Daoy (cell line): ENCODE measurements around the gene MCRIP1. TPM values are rescaled to one million over a fixed set of nuclear protein-coding genes. Genes with fewer than 3 reads are reported as not detected.

Experiments
- DNase-seq: peaks from one replicate; pipeline ENCODE4 v3.0.0-alpha.2; 2015; ENCODE audit warnings: low read depth
- total RNA-seq: library from RNA; depleted of rRNA; stranded (reverse); fragments of >200 nt; shearing (Covaris generic); gene quantifications from 2 replicates; pipeline ENCODE4 v1.2.3, GENCODE V29; 2014

The MCRIP1 gene
- total RNA-seq, 1 experiment from 2014 or later, result 78.3 TPM

DNA sequence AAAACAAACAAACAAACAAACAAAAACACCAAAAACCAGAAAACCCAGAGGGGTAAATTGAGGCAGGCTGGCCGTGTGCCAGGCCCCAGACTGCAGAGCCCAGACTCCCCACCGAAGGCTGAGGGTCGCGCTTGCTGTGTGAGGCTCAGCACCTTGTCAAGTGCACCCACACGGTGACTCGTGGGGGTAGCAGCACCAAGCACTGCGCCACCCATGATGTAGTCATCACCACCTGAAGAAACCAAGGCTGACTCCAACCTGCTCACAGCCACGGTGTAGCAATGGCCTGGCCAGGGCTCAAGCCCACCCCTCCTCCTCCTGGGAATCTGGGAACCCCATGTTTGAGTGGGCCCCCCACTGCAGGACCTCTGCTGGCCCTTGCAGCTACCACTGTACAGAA lies 11.9 kb downstream of the MCRIP1 start:
- no peak for DNase-seq

DNA sequence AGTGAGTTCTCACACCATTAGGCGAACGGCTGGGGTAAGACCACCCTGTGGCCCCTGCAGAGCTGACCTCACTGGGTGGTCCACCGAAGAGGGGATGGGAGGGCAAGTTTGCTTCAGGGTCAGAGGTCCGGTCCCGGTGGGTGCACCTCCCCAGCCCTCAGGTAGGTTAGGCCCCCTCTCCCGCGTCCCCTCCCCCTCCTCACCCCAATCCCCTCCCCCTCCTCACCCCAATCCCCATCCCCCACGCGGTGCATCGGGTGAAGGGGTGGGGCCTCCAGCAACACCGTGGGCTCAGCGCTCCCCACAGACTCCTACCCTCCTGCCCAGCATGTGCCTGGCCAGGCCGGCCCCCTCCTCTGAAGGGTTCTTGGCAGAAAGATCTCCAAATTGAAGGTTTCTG lies 13.4 kb downstream of the MCRIP1 start:
- no peak for DNase-seq

- no peak for DNase-seq
These were observed 15.3 kb downstream of the MCRIP1 start for GRCh38 chr17:81817758-81818147.

GRCh38 chr17:81815646-81815986 lies 17.5 kb downstream of the MCRIP1 start:
- no peak for DNase-seq

DNA sequence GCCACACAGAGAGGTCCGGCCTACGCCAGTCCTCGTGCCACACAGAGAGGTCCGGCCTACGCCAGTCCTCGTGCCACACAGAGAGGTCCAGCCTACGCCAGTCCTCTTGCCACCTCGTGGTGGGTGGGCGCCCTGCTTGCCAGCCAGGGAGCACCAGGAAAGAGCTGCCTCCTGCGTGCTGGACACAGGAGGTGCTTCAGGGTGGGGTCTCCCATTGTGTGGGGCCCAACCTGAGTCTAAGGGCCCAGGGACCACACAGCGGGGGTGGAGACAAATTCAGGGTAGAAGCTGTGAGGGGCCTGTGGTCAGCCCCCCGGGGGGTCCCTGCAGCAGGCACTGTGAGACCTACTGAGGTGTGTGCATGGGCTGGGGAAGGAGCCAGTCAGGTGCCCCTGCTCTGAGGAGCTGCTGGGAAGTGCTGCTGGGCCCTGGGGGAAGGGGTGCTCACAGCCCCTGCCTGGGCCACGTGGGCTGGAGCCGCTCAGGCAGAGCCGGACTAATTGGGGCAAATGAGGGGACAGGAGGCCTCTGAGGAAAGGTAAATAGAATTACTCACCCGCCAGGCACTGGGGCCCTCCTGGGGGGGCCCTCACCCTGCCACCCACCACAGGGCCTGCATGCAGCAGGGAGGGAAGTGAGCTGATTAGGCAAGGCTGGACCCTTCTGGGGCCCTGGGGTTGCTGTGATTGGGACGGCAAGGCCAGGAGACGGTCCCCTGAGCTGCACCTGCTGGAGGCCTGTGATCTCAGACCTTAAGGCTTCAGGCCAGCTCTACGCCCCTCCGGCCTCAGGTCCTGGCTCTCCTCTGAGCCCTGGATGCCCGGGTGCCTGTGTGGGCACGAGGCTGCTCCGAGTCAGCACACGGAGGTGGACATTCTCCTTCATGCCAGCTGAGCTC lies 18.1 kb downstream of the MCRIP1 start:
- peak; percentile 62 for DNase-seq

DNA sequence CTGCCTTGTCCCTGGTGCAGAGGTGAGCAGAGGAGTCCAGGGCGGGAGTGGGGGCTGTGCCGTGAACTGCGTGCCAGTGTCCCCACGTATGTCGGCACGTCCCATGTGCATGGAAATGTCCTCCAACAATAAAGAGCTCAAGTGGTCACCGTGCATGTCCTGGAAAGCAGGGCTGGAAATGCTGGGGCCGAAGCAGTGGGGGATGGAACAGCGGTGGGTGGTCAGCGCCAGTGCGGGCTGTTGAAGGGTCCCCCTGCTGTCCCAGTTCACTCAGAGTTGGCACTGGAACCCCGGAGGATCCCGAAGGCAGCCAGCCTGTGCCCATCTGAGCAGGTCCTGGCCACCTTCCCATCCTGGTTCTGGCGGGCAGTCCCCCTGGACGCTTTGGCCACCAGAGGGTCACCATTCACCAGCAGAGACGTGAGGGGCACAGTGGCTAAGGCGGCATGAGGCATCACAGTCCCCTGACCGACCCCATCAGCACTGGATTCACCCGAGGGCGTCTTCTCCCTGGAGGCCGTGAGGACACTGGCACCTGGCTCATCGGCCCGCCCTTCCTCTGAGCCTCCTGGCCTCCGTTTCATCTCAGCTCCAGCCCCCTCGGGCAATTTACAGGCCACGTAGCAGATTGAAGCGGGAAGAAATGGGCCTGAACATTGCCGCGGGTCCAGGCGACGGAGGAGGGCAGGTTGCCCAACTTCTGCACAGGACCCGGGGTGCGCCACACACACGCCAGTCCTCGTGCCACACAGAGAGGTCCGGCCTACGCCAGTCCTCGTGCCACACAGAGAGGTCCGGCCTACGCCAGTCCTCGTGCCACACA lies 19.0 kb downstream of the MCRIP1 start:
- no peak for DNase-seq

DNA sequence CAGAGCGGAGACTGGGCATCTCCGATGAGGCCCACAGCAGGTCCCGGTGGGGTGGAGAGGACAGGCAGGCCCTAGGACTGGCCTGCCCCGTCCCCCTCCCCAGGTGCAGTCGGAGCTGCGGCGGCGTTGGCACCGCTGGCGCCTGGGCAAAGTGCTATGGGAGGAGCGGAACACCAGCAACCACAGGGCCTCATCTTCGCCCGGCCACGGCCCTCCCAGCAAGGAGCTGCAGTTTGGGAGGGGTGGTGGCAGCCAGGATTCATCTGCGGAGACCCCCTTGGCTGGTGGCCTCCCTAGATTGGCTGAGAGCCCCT lies 19.8 kb downstream of the MCRIP1 start:
- DNase-seq, result no peak

- no peak for DNase-seq
These were observed 20.3 kb downstream of the MCRIP1 start for GRCh38 chr17:81812571-81813370.

DNA sequence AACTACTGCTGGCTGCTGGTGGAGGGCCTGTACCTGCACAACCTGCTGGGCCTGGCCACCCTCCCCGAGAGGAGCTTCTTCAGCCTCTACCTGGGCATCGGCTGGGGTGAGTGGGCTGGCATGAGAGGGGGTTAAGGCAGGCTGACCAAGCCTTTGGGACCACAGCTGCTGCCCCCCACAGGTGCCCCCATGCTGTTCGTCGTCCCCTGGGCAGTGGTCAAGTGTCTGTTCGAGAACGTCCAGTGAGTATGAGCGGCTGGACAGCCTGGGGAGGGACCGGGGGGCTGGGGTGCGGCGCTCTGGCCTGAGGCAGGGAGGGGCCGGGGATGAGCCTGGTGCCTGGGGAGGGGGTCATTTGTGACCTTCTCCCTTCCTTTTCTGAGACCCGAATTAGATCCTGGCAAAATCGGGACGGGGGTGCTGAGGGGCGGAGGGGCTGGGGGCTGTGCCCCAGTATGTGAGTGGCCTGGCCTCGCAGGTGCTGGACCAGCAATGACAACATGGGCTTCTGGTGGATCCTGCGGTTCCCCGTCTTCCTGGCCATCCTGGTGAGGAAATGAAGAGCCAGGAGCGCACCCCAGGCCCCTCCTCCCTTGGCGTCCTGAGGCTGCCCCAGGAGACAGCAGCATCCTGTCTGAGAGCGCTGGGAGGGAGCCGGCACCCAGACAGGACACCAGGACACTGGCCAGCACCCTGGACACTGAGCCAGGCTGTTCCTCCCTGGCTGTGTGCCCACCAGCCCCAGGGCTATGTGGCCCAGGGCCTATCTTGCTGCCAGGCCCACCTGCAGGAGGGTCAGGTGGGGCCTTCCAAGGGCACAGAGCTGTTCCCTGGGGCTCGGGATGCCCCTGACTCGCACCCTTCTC lies 21.2 kb downstream of the MCRIP1 start:
- DNase-seq, result no peak

DNA sequence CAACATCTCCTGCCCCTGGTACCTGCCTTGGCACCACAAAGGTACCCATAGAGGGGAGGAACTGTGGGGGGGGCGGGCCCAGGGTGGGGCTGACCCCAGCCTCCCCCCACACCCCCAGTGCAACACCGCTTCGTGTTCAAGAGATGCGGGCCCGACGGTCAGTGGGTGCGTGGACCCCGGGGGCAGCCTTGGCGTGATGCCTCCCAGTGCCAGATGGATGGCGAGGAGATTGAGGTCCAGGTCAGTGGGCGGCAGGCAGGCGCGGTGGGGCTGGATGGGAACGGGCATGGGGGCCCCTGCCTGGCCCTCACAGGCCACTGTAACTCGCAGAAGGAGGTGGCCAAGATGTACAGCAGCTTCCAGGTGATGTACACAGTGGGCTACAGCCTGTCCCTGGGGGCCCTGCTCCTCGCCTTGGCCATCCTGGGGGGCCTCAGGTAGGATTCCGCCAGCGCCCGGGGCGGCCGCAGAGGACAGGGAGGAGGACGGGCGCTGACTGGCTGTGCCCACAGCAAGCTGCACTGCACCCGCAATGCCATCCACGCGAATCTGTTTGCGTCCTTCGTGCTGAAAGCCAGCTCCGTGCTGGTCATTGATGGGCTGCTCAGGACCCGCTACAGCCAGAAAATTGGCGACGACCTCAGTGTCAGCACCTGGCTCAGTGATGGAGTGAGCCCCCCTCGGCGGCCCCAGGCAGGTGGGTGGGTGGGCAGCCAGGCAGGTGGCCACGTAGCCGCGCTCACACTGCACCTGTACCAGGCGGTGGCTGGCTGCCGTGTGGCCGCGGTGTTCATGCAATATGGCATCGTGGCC lies 22.0 kb downstream of the MCRIP1 start:
- DNase-seq, result no peak

DNA sequence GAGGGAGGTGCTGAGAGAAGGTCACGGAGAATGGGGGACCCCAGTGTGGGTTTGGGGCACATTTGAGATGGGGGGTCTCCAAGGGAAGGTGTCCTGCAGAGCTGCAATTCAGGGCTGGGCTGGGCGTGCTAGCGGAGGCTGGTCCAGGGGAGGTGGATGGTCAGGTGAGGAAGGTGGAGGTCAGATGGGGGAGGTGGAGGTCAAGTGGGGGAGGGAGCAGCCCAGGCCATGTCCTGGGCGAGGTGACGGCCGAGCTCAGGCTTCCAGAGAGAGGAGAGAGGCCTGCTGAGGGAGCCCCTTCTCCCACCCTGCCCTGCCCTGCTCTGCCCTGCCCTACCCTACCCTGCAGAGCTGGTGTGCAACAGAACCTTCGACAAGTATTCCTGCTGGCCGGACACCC lies 22.6 kb downstream of the MCRIP1 start:
- no peak for DNase-seq

DNA sequence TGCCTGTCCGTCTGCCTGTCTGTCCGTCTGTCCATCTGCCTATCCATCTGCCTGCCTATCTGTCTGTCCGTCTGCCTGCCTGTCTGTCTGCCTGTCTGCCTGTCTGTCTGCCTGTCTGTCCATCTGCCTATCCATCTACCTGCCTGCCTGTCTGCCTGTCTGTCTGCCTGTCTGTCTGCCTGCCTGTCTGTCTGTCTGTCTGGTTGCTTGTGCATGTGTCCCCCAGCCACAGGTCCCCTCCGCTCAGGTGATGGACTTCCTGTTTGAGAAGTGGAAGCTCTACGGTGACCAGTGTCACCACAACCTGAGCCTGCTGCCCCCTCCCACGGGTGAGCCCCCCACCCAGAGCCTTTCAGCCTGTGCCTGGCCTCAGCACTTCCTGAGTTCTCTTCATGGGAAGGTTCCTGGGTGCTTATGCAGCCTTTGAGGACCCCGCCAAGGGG lies 23.5 kb downstream of the MCRIP1 start:
- DNase-seq, result no peak

- peak; percentile 41 for DNase-seq
These were observed 24.1 kb downstream of the MCRIP1 start for GRCh38 chr17:81808778-81809555.

DNA sequence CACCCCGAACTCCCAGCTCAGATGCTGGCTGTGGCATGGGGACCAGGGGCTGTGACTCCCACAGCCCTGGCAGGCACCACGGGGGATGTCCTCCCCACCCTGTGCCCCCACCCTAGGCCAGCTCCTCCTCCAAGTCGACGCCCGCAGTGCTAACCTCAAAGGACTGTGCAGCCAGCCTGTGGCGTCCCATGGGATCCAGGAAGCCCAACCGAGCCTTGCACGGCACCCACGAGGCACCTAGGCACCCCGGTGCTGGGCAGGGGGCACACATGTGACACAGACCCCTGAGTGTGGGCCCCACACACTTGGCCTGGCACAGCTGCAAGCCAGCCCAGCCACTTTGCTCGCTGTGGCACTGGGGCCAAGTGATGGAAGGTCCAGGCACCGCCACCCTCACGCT lies 25.3 kb downstream of the MCRIP1 start:
- DNase-seq, result no peak

GRCh38 chr17:81807210-81807719 lies 25.8 kb downstream of the MCRIP1 start:
- DNase-seq, result no peak

DNA sequence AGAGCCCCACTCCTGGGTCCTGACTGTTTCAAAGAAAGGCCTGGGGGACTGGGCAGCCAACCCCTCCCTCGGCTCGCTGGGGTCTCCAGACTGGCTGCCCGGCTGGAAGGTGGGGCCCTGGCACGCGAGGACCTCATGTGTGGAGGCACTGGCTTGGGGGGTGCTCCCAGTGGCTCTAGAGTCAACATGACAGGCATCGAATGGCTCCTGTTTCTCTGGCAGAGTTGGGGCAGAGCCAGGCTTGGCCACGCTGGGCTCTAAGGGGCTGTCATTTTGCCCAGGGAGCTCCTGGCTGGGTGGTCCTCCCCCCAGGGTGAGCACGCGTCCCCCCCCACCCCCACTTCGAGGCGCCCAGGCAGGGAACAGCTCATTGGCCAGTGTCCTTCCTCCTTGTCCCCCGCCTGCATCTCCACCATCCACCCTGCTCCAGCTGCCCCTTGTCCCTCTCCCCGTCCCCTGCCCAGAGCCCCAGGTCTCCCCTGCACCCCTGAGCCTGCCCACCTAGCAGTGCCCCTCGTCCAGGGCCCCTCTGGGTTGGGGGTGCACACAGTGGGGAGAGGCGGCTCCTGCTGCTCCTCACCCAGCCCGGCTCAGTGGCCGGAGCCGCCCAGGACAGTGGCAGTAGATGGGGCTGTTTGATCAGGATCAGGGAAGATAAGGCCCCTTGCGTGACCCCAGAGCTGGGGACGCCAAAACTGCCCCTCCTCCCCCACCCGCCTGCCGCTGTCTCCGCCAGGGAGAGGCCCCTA lies 26.5 kb downstream of the MCRIP1 start:
- no peak for DNase-seq

DNA sequence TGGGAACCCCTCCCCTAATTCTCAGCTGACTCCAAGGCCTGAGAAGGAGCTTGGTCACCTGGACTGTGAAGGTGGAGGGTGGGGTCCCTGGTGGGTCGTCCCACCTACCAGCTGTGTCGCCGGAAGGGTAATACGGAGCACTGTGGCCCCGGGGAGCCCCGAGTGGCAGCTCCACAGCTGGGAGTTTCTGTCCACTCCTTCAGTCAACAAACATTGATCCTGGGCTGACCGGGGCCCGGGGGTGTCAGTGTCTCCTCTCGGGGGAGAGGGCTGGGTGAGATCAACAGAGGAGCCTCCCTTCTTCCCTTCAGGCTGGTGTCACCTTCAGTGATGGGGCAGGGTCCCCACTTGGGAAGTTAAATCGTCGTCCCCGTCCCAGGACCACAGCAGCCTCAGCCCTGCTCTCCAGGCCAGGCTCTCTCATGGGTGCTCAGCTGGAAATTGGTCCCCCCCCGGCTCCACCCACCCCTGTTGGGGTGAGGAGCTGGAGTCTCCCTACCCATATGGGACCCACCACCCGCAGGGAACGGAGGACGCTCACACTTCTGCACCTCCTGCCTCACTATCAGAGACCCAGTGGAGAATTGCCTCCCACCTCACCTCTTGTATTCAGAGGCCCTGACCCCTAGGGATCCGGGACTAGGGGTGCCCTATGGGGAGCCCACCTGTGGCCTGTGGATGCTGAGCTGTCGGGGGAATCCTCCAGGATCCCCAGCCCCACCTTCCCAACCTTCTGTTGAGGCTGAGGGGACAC lies 27.2 kb downstream of the MCRIP1 start:
- no peak for DNase-seq
